Neural cell (in vitro differentiated cells): ENCODE results near the gene SREBF1. TPM values are rescaled to one million over a fixed set of nuclear protein-coding genes. Genes with fewer than 3 reads are reported as not detected.

ENCODE experiments used
- H2AFZ ChIP-seq: fragments of 200-600, 300-800 bp; sonication (generic), shearing (Covaris generic); 2 replicates; pipeline ENCODE4 v1.6.0; 2014; ENCODE audit warnings: low read depth, mild to moderate bottlenecking, antibody characterized with exemption, low read length, moderate library complexity
- H3F3A ChIP-seq: fragments of 200-600 bp; shearing (Covaris generic); 2 replicates; pipeline ENCODE4 v1.6.1; 2016; ENCODE audit warnings: mild to moderate bottlenecking, moderate library complexity, mixed read lengths, antibody characterized with exemption, low read length; ENCODE audit not compliant: insufficient read depth, poor library complexity, severe bottlenecking
- H3K27ac ChIP-seq: fragments of 200-600, 300-800 bp; sonication (generic), shearing (Covaris generic); 2 replicates; pipeline ENCODE4 v1.5.1; 2014; ENCODE audit warnings: mild to moderate bottlenecking, low read length, moderate library complexity
- H3K27me3 ChIP-seq: fragments of 300-800, 200-600 bp; sonication (generic), shearing (Covaris generic); 2 replicates; pipeline ENCODE4 v1.6.0; 2014; ENCODE audit warnings: mild to moderate bottlenecking, low read depth, low read length, moderate library complexity; ENCODE audit not compliant: insufficient read depth
- H3K36me3 ChIP-seq: fragments of 300-800, 200-600 bp; sonication (generic), shearing (Covaris generic); 2 replicates; pipeline ENCODE4 v1.5.1; 2014; ENCODE audit warnings: mild to moderate bottlenecking, antibody characterized with exemption, low read length, moderate library complexity; ENCODE audit not compliant: insufficient read depth
- H3K4me2 ChIP-seq: fragments of 300-800, 200-600 bp; sonication (generic), shearing (Covaris generic); 2 replicates; pipeline ENCODE4 v1.6.0; 2014; ENCODE audit warnings: mild to moderate bottlenecking, low read length
- H3K4me3 ChIP-seq: fragments of 300-800, 200-600 bp; sonication (generic), shearing (Covaris generic); 2 replicates; pipeline ENCODE4 v1.5.1; 2014; ENCODE audit warnings: mild to moderate bottlenecking, low read length, moderate library complexity
- H3K79me2 ChIP-seq: fragments of 200-600 bp; shearing (Covaris generic); replicated peaks from 2 replicates; pipeline ENCODE4 v1.6.0; 2014; ENCODE audit warnings: mild to moderate bottlenecking, low read length, moderate library complexity; ENCODE audit not compliant: insufficient read depth
- H3K9ac ChIP-seq: fragments of 300-800, 200-600 bp; sonication (generic), shearing (Covaris generic); 2 replicates; pipeline ENCODE4 v1.6.1; 2016; ENCODE audit warnings: mild to moderate bottlenecking, low read length, mixed read lengths
- H3K9me2 ChIP-seq: fragments of 200-600 bp; shearing (Covaris generic); 2 replicates; pipeline ENCODE4 v1.6.1; 2016; ENCODE audit warnings: mild to moderate bottlenecking, low read length, mixed read lengths; ENCODE audit not compliant: insufficient read depth
- H3K9me3 ChIP-seq: fragments of 200-600, 300-800 bp; sonication (generic), shearing (Covaris generic); 2 replicates; pipeline ENCODE4 v1.6.1; 2016; ENCODE audit warnings: mild to moderate bottlenecking, mixed run types, low read length, moderate library complexity, mixed read lengths
- H4K20me1 ChIP-seq: fragments of 200-600 bp; shearing (Covaris generic); 2 replicates; pipeline ENCODE4 v1.6.1; 2016; ENCODE audit warnings: mild to moderate bottlenecking, mixed run types; ENCODE audit not compliant: insufficient read depth
- EP300 ChIP-seq: fragments of 450-650 bp; conservative IDR thresholded peaks from 2 replicates; pipeline ENCODE4 v1.6.1; 2014; ENCODE audit warnings: antibody characterized with exemption, mild to moderate bottlenecking, moderate library complexity; ENCODE audit not compliant: poor library complexity, severe bottlenecking
- EZH2 ChIP-seq: fragments of 200-600, 300-800 bp; shearing (Covaris generic), sonication (generic); IDR thresholded peaks from 2 replicates; pipeline ENCODE4 v1.6.1; 2014; ENCODE audit warnings: antibody characterized with exemption, low read length, borderline replicate concordance, mild to moderate bottlenecking; ENCODE audit not compliant: insufficient read depth, poor library complexity, severe bottlenecking
- MXI1 ChIP-seq: fragments of 450-650 bp; conservative IDR thresholded peaks from 2 replicates; pipeline ENCODE4 v1.6.1; 2014; ENCODE audit warnings: antibody characterized with exemption, mild to moderate bottlenecking; ENCODE audit not compliant: poor library complexity, severe bottlenecking
- POLR2AphosphoS5 ChIP-seq: IDR thresholded peaks from 2 replicates; pipeline ENCODE4 v1.6.1; 2012
- RAD21 ChIP-seq: fragments of 450-650 bp; conservative IDR thresholded peaks from 2 replicates; pipeline ENCODE4 v1.6.1; 2014; ENCODE audit warnings: antibody characterized with exemption, mild to moderate bottlenecking, moderate library complexity
- SMC3 ChIP-seq: fragments of 450-650 bp; conservative IDR thresholded peaks from 2 replicates; pipeline ENCODE4 v1.6.1; 2014; ENCODE audit warnings: antibody characterized with exemption, mild to moderate bottlenecking, moderate library complexity; ENCODE audit not compliant: poor library complexity
- TAF1 ChIP-seq: IDR thresholded peaks from 2 replicates; pipeline ENCODE4 v1.6.1; 2012; ENCODE audit warnings: low read depth
- polyA plus RNA-seq: library from polyadenylated mRNA; depleted of rRNA; stranded (reverse); fragments of >200 nt; gene quantifications from 2 replicates; pipeline ENCODE4 v1.2.3, GENCODE V29; 2014
- TF ChIP-seq, protein P1 (sequence below): IDR thresholded peaks from 2 replicates; pipeline ENCODE4 v1.6.1; 2012; ENCODE audit warnings: borderline replicate concordance
- TF ChIP-seq, protein P2 (sequence below): fragments of 450-650 bp; IDR thresholded peaks from 2 replicates; pipeline ENCODE4 v1.5.1; 2014; ENCODE audit warnings: antibody characterized with exemption, mild to moderate bottlenecking, moderate library complexity; ENCODE audit not compliant: poor library complexity, severe bottlenecking

The SREBF1 gene
- polyA plus RNA-seq, 1 donor from 2014 or later, result 22.5 TPM

DNA sequence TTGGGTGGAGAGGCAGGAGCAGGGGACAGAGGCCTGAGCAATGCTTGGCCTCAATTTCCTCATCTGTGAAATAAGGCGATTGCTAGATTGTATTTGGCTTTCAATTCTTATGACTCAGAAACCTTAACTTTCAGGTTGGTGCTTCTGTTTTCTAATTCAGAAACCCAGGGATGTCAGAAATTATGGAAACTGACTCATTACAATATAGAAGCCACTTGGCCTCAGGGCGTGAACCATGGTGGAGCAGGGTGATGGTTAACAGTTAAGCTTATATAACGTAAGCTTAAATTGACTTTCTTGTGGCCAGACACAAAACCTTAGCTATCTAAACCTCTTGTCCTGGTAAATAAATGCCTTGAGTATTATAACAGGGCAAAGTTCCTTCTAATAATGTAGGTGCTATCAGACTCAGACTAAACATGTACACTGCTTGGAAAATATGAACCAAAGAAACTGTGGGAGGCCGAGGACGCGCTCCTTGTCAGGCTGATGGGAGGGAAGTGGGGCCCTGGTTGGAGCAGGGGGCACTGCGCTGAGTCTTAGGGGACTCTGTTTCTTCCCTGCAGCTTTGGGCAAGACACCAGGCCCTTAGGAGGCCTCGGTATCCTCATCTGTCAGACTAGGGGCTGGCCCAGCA, 17.1 kb upstream of the SREBF1 start:
- Histone ChIP-seq H4K20me1 (no peaks in the 10 kb centered on the region), H3K27ac (no peak overlapping the region), H3K9ac (no peak overlapping the region)

DNA sequence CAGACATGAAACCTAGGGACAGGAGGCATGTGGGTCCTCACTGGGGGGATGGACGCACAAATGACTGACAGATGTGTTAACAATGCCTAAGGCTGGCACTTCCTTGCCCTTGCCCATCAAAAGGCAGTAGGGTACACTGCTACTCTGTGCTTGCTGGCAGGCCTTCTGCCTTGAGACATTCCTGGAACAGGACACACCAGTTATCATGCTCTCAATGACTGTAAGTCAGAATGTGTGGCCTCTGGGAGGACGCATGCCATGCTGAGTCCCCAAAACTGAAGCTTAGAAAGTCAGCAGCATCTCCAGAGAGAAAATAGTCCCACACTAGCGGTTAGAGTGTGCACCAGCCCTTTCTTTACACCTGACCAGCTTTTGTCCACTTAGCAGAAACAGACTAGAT, 16.1 kb upstream of the SREBF1 start:
- no peak overlapping the region for H2AFZ ChIP-seq
- TF ChIP-seq EZH2 (no peak), TAF1 (no peak), SMC3 (no peak), EP300 (no peak), RAD21 (no peak), POLR2AphosphoS5 (no peak), MXI1 (no peak)
- TF ChIP-seq, protein P1, sequence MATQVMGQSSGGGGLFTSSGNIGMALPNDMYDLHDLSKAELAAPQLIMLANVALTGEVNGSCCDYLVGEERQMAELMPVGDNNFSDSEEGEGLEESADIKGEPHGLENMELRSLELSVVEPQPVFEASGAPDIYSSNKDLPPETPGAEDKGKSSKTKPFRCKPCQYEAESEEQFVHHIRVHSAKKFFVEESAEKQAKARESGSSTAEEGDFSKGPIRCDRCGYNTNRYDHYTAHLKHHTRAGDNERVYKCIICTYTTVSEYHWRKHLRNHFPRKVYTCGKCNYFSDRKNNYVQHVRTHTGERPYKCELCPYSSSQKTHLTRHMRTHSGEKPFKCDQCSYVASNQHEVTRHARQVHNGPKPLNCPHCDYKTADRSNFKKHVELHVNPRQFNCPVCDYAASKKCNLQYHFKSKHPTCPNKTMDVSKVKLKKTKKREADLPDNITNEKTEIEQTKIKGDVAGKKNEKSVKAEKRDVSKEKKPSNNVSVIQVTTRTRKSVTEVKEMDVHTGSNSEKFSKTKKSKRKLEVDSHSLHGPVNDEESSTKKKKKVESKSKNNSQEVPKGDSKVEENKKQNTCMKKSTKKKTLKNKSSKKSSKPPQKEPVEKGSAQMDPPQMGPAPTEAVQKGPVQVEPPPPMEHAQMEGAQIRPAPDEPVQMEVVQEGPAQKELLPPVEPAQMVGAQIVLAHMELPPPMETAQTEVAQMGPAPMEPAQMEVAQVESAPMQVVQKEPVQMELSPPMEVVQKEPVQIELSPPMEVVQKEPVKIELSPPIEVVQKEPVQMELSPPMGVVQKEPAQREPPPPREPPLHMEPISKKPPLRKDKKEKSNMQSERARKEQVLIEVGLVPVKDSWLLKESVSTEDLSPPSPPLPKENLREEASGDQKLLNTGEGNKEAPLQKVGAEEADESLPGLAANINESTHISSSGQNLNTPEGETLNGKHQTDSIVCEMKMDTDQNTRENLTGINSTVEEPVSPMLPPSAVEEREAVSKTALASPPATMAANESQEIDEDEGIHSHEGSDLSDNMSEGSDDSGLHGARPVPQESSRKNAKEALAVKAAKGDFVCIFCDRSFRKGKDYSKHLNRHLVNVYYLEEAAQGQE, result no peak
- TF ChIP-seq, protein P2, sequence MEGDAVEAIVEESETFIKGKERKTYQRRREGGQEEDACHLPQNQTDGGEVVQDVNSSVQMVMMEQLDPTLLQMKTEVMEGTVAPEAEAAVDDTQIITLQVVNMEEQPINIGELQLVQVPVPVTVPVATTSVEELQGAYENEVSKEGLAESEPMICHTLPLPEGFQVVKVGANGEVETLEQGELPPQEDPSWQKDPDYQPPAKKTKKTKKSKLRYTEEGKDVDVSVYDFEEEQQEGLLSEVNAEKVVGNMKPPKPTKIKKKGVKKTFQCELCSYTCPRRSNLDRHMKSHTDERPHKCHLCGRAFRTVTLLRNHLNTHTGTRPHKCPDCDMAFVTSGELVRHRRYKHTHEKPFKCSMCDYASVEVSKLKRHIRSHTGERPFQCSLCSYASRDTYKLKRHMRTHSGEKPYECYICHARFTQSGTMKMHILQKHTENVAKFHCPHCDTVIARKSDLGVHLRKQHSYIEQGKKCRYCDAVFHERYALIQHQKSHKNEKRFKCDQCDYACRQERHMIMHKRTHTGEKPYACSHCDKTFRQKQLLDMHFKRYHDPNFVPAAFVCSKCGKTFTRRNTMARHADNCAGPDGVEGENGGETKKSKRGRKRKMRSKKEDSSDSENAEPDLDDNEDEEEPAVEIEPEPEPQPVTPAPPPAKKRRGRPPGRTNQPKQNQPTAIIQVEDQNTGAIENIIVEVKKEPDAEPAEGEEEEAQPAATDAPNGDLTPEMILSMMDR, result no peak
- H3K27me3 ChIP-seq, result no peaks in the 10 kb centered on the region
- no peaks in the 10 kb centered on the region for H3K9me3 ChIP-seq
- no peaks in the 10 kb centered on the region for H4K20me1 ChIP-seq
- H3K9me2 ChIP-seq, result no peaks in the 10 kb centered on the region
- H3K4me3 ChIP-seq, result no peak overlapping the region
- H3K9ac ChIP-seq, result no peak overlapping the region
- no peak overlapping the region for H3K27ac ChIP-seq
- no peak overlapping the region for H3K4me2 ChIP-seq
- H3K36me3 ChIP-seq, result no peaks in the 10 kb centered on the region
- no peaks in the 10 kb centered on the region for H3F3A ChIP-seq
- no peaks in the 10 kb centered on the region for H3K79me2 ChIP-seq

More for the DNA sequence above, 17.1 kb upstream of the SREBF1 start:
- Histone ChIP-seq H3F3A (no peaks in the 10 kb centered on the region), H3K9me3 (no peaks in the 10 kb centered on the region), H3K4me2 (no peak overlapping the region), H3K27me3 (no peaks in the 10 kb centered on the region), H3K9me2 (no peaks in the 10 kb centered on the region), H3K36me3 (no peaks in the 10 kb centered on the region), H3K79me2 (no peaks in the 10 kb centered on the region), H3K4me3 (no peak overlapping the region), H2AFZ (no peak overlapping the region)
- no peak for TF ChIP-seq EZH2
- TF ChIP-seq SMC3, result no peak
- TF ChIP-seq RAD21, result no peak
- no peak for TF ChIP-seq TAF1
- TF ChIP-seq EP300, result no peak
- TF ChIP-seq POLR2AphosphoS5, result no peak
- TF ChIP-seq, protein P1, result no peak
- TF ChIP-seq, protein P2, result no peak
- no peak for TF ChIP-seq MXI1
